OCI-LY7 (cell line): Measurements from ENCODE around the gene COL4A3. TPM values are rescaled to one million over a fixed set of nuclear protein-coding genes. Genes with fewer than 3 reads are reported as not detected.

Experiments used
- BruUV-seq: library from RNA; stranded (reverse); fragments of 400-500 nt; replicated peaks from 2 replicates; lab custom pipeline; 2021; lab: Mats Ljungman, UMichigan
- CTCF ChIA-PET: fragments of 300-600 bp; sonication (Branson Sonifier 250); formaldehyde crosslinking; loops from one replicate; lab custom pipeline; 2022; ENCODE audit warnings: antibody characterized with exemption; ENCODE audit not compliant: unreplicated experiment; lab: Charles Lee
- POLR2A ChIA-PET: fragments of 300-600 bp; sonication (Branson Sonifier 250); formaldehyde crosslinking; loops from one replicate; lab custom pipeline; 2022; ENCODE audit warnings: antibody characterized with exemption; lab: Charles Lee
- DNase-seq: peaks from one replicate; pipeline ENCODE4 v3.0.0-alpha.2; 2015; ENCODE audit warnings: low spot score
- H2AFZ ChIP-seq: fragments of 200-600 bp; sonication (generic), shearing (Covaris generic); 2 replicates; pipeline ENCODE4 v1.6.1; 2014; ENCODE audit warnings: mild to moderate bottlenecking, antibody characterized with exemption, low read length, moderate library complexity
- H3K27ac ChIP-seq: fragments of 200-600 bp; sonication (generic); 2 replicates; pipeline ENCODE4 v1.5.1; 2014; ENCODE audit warnings: mixed run types, low read depth, mild to moderate bottlenecking, moderate library complexity, low read length, inconsistent platforms; ENCODE audit not compliant: poor library complexity, severe bottlenecking
- H3K36me3 ChIP-seq: fragments of 200-600 bp; sonication (generic); 2 replicates; pipeline ENCODE4 v1.6.1; 2014; ENCODE audit warnings: mild to moderate bottlenecking, antibody characterized with exemption, low read length, moderate library complexity, mixed read lengths; ENCODE audit not compliant: insufficient read depth
- H3K4me1 ChIP-seq: fragments of 200-600 bp; sonication (generic); 2 replicates; pipeline ENCODE4 v1.5.1; 2014; ENCODE audit warnings: mild to moderate bottlenecking, low read length; ENCODE audit not compliant: insufficient read depth, poor library complexity, severe bottlenecking
- H3K4me2 ChIP-seq: fragments of 200-600 bp; sonication (generic); 2 replicates; pipeline ENCODE4 v1.6.1; 2014; ENCODE audit warnings: mild to moderate bottlenecking, low read length
- H3K4me3 ChIP-seq: fragments of 200-600 bp; sonication (generic); 2 replicates; pipeline ENCODE4 v1.5.1; 2014; ENCODE audit warnings: mild to moderate bottlenecking, low read depth, low read length; ENCODE audit not compliant: poor library complexity, severe bottlenecking
- H3K79me2 ChIP-seq: fragments of 200-600 bp; sonication (generic); 2 replicates; pipeline ENCODE4 v1.6.1; 2016; ENCODE audit warnings: low read depth, mild to moderate bottlenecking, low read length, moderate library complexity, mixed read lengths; ENCODE audit not compliant: insufficient read depth
- H3K9me2 ChIP-seq: fragments of 200-600 bp; sonication (generic); 2 replicates; pipeline ENCODE4 v1.6.1; 2016; ENCODE audit warnings: mild to moderate bottlenecking, low read length, mixed read lengths; ENCODE audit not compliant: insufficient read depth
- H3K9me3 ChIP-seq: fragments of 200-600 bp; sonication (generic); 2 replicates; pipeline ENCODE4 v1.6.1; 2014; ENCODE audit warnings: mild to moderate bottlenecking, mixed run types, low read length, mixed read lengths
- H4K20me1 ChIP-seq: fragments of 200-600 bp; sonication (generic); 2 replicates; pipeline ENCODE4 v1.6.1; 2014; ENCODE audit warnings: mild to moderate bottlenecking, antibody characterized with exemption, low read length, moderate library complexity, mixed read lengths; ENCODE audit not compliant: insufficient read depth
- CTCF ChIP-seq: fragments of 200-600 bp; sonication (generic); conservative IDR thresholded peaks from 2 replicates; pipeline ENCODE4 v1.5.1; 2014; ENCODE audit warnings: mild to moderate bottlenecking, antibody characterized with exemption, low read length, moderate library complexity, mixed read lengths
- EZH2phosphoT487 ChIP-seq: fragments of 200-600 bp; sonication (generic); IDR thresholded peaks from 2 replicates; pipeline ENCODE4 v1.6.1; 2018; ENCODE audit warnings: low read depth, borderline replicate concordance, mild to moderate bottlenecking, mixed run types, antibody characterized with exemption, low read length, moderate library complexity, mixed read lengths
- intact Hi-C: fragments of 100-400 bp; cut with micrococcal nuclease; formaldehyde crosslinking; loops from one replicate; pipeline ENCODE4 v1.10.0; 2022; ENCODE audit not compliant: unreplicated experiment
- total RNA-seq, 2 experiments: library from RNA; depleted of rRNA in 1 of 2; stranded (reverse); fragments of >200 nt in 1 of 2; shearing (Covaris generic) in 1 of 2; gene quantifications; 2 replicates each; pipeline ENCODE4 v1.2.3, GENCODE V29; 2014 to 2022

COL4A3 gene
- total RNA-seq, 2 experiments from 2014 or later, result 0.06 to 10.9 TPM

GRCh38 chr2:227127201-227127600, 37.2 kb upstream of the COL4A3 start:
- DNase-seq, result no peak
- Histone ChIP-seq H2AFZ (no peak overlapping the region), H3K4me1 (no peaks in the 10 kb centered on the region), H3K79me2 (no peaks in the 10 kb centered on the region), H3K4me2 (no peak overlapping the region), H3K9me2 (no peaks in the 10 kb centered on the region), H3K4me3 (no peak overlapping the region), H4K20me1 (no peaks in the 10 kb centered on the region), H3K9me3 (no peaks in the 10 kb centered on the region), H3K36me3 (no peaks in the 10 kb centered on the region), H3K27ac (no peak overlapping the region)
- intact Hi-C loops, result no loop called here
- POLR2A ChIA-PET, result no interaction called here
- no TSS peak for BruUV-seq
- CTCF ChIA-PET, result no interaction called here
- TF ChIP-seq CTCF (no peak), EZH2phosphoT487 (no peak)

GRCh38 chr2:227130636-227131035, 33.8 kb upstream of the COL4A3 start:
- ChIA-PET CTCF (interaction anchor here (1.2 kb wide), 1 partner anchor 108 kb away, joined by 3 read pairs; no protein-coding TSS in a partner anchor), POLR2A (no interaction called here)

More at GRCh38 chr2:227130636-227131035, 33.8 kb upstream of the COL4A3 start:
- H3K4me2 ChIP-seq, result no peak overlapping the region
- intact Hi-C loops, result loop anchor here (1.0 kb wide), 1 partner anchor 108 kb away; no protein-coding TSS in a partner anchor
- H3K9me3 ChIP-seq, result no peaks in the 10 kb centered on the region
- DNase-seq, result no peak
- H3K79me2 ChIP-seq, result no peaks in the 10 kb centered on the region
- H3K27ac ChIP-seq, result no peak overlapping the region
- no peaks in the 10 kb centered on the region for H3K36me3 ChIP-seq
- H3K4me3 ChIP-seq, result no peak overlapping the region
- H3K9me2 ChIP-seq, result no peaks in the 10 kb centered on the region
- no TSS peak for BruUV-seq
- no peak for TF ChIP-seq EZH2phosphoT487
- no peak for TF ChIP-seq CTCF
- H2AFZ ChIP-seq, result no peak overlapping the region
- no peaks in the 10 kb centered on the region for H4K20me1 ChIP-seq
- H3K4me1 ChIP-seq, result no peaks in the 10 kb centered on the region
